Heart right ventricle (tissue), 16 donors: ENCODE data around the gene RELB. TPM values are rescaled to one million over a fixed set of nuclear protein-coding genes. Genes with fewer than 3 reads are reported as not detected.
A peak's percentile ranks its signal among the peaks of the same experiment; 100 is the strongest.

Experiments used
- ATAC-seq, 8 donors: fragments of 200-7000 bp; cut with Tn5 transposase; one replicate each; pipeline ENCODE4 v1.9.1; 2020; ENCODE audit warnings: mild to moderate bottlenecking in 8 of 8, moderate library complexity in 8 of 8, moderate number of reproducible peaks in 1 of 8
- DNase-seq, 2 donors: peaks; one replicate each; pipeline ENCODE4 v3.0.0-alpha.2; 2020
- H3K27ac ChIP-seq, 10 donors: fragments of 200-600 bp; sonication (generic) in 2 of 10; one replicate each; pipeline versions ENCODE4 v1.5.0 to v1.8.0; 2020 to 2022; ENCODE audit warnings: mild to moderate bottlenecking in 3 of 10
- H3K27me3 ChIP-seq, 7 donors: fragments of 200-600 bp; one replicate each; pipeline ENCODE4 v1.8.0; 2021 to 2022; ENCODE audit warnings: mild to moderate bottlenecking in 2 of 7
- H3K36me3 ChIP-seq, 9 donors: fragments of 200-600 bp; sonication (generic) in 1 of 9; one replicate each; pipeline versions ENCODE4 v1.5.0 to v1.8.0; 2020 to 2022; ENCODE audit warnings: mild to moderate bottlenecking in 2 of 9
- H3K4me1 ChIP-seq, 9 donors: fragments of 200-600 bp; sonication (generic) in 1 of 9; one replicate each; pipeline versions ENCODE4 v1.5.0 to v1.8.0; 2020 to 2022; ENCODE audit warnings: mild to moderate bottlenecking in 4 of 9
- H3K4me3 ChIP-seq, 10 donors: fragments of 200-600 bp; sonication (generic) in 2 of 10; one replicate each; pipeline versions ENCODE4 v1.5.0 to v1.8.0; 2020 to 2022; ENCODE audit warnings: mild to moderate bottlenecking in 7 of 10, moderate library complexity in 2 of 10
- H3K9me3 ChIP-seq, 11 donors: fragments of 200-600 bp in 10 of 11; sonication (generic) in 2 of 11; one replicate each; pipeline versions ENCODE4 v1.5.0 to v1.8.0; 2013 to 2022; ENCODE audit warnings: mild to moderate bottlenecking in 2 of 11, control low read depth in 1 of 11, moderate library complexity in 1 of 11
- CTCF ChIP-seq, 9 donors: fragments of 200-600 bp; sonication (generic) in 2 of 9; IDR thresholded peaks; one replicate each; pipeline versions ENCODE4 v1.5.0 to v1.8.0; 2021 to 2022; ENCODE audit warnings: antibody characterized with exemption in 9 of 9, mild to moderate bottlenecking in 5 of 9, moderate library complexity in 1 of 9
- WGBS, 2 donors: extraction: QIAGEN DNeasy Blood & Tissue Kit; methylation state at CpG; one replicate each; pipeline ENCODE4 v1.1.7; 2013; ENCODE audit warnings: inconsistent platforms in 1 of 2; 5-methylcytosine and 5-hydroxymethylcytosine counted together
- intact Hi-C, 10 donors: fragments of 100-400 bp; cut with DNase I; formaldehyde crosslinking; loops; one replicate each; pipeline versions ENCODE4 v1.11.1 to v1.14.2; 2022
- polyA plus RNA-seq, 2 donors: library from polyadenylated mRNA; stranded (reverse); fragments of 200-250 nt; gene quantifications; one replicate each; pipeline ENCODE4 v1.2.3, GENCODE V29; 2013
- total RNA-seq, 10 donors: library from RNA; stranded (reverse); fragmentation: NEBNext Ultra II Directional in 3 of 10; extraction: Animal tissue kit (Norgen Biotek cat#: 25700) in 3 of 10; gene quantifications; one replicate each; pipeline versions ENCODE4 v1.2.1 to v1.2.4, GENCODE V29; 2021 to 2023
- donor health status: Arrhythmogenic right ventricular cardiomyopathy.
- donor health status: ischemic (EF 13 %, LVEDD 7.1; RV severe dilation, severe dysfunction).
- donor health status: healthy with polysubstance abuse.
- donor health status: DM: no; HTN: yes; CAD: no.
- donor health status: DM: no; HTN: no; CAD: no.
- donor health status: ischemic (EF 25% LVEDD 6.9; RV normal size, moderate dysfunction).
- donor health status: ischemic (EF 25% LVEDD 5.7; RV mildly dilated, moderate dysfunction).
- donor health status: healthy.
- donor health status: DM: yes; HTN: yes; CAD: no.
- donor health status: Ischemic cardiomyopathy.
- donor health status: ischemic (EF 35%, LVEDD 5.7; RV mildly dilated, moderate dysfunction).
- donor health status: nonischemic (EF 11% LVEDD 7.7; RV severe dilation, severe dysfunction).
- donor health status: DM: yes; HTN: yes; CAD: no.
- donor health status: PGD.
- donor health status: ischemic (EF 29% LVEDD 5.4; RV normal size, mild dysfunction).
- donor health status: nonischemic (EF 23%, LVEDD 6.1; RV moderate dilation, normal function).

The RELB gene
- total and polyA plus RNA-seq, 12 donors: 1.3 to 19.3 (median 5.5) TPM

GRCh38 chr19:44955505-44956439 is 45.5 kb upstream of the RELB start:
- H3K4me1 ChIP-seq: peaks cover 21 to 80% (median 45%) of the 10 kb centered on the region in 9 donors
- H3K36me3 ChIP-seq: peaks cover 0 to 12% (median 0%) of the 10 kb centered on the region in 9 donors
- peak overlapping the region; percentile 85 to 100 (median 96) for H3K4me3 ChIP-seq
- H3K9me3 ChIP-seq: no peaks in the 10 kb centered on the region
- 2 to 3% methylated on average over 37 to 40 of the region's 40 CpGs for WGBS, 2 donors
- peak overlapping the region; percentile 84 to 97 (median 91) for H3K27ac ChIP-seq
- no peaks in the 10 kb centered on the region for H3K27me3 ChIP-seq
- no peak for DNase-seq
- ATAC-seq: peak in 2 of 8 donors; percentile 0 to 4
- no peak for TF ChIP-seq CTCF (IDR thresholded peaks at IDR 0.05)
- intact Hi-C loops: loop anchor here in 2 of 10 donors (2.0 to 10.0 kb wide), 2 partner anchors 45 to 271 kb away; partner anchors contain the start of gene RELB (in 1 of the 2)

GRCh38 chr19:44957526-44957925 is 43.7 kb upstream of the RELB start:
- intact Hi-C loops: loop anchor here in 1 of 10 donors (10.0 kb wide), 1 partner anchor 273 kb away; no protein-coding TSS in a partner anchor
- Histone ChIP-seq H3K4me3 (no peak overlapping the region), H3K36me3 (peaks cover 0 to 27% (median 3%) of the 10 kb centered on the region in 9 donors), H3K9me3 (no peaks in the 10 kb centered on the region), H3K27me3 (no peaks in the 10 kb centered on the region), H3K4me1 (peaks cover 14 to 77% (median 35%) of the 10 kb centered on the region in 9 donors), H3K27ac (peak overlapping the region in 2 of 10 donors; percentile 4 to 13)
- ATAC-seq (no peak), DNase-seq (no peak)
- 77 to 87% methylated on average over 7 of the region's 7 CpGs for WGBS, 2 donors
- no peak for TF ChIP-seq CTCF (IDR thresholded peaks at IDR 0.05)

- no peak overlapping the region for H3K4me3 ChIP-seq
- no peaks in the 10 kb centered on the region for H3K9me3 ChIP-seq
- peaks cover 0 to 33% (median 8%) of the 10 kb centered on the region in 9 donors for H3K36me3 ChIP-seq
- H3K27me3 ChIP-seq: no peaks in the 10 kb centered on the region
- H3K4me1 ChIP-seq: peaks cover 14 to 75% (median 35%) of the 10 kb centered on the region in 9 donors
- 75 to 83% methylated on average over 9 of the region's 9 CpGs for WGBS, 2 donors
- DNase-seq: no peak
- ATAC-seq: no peak
- no peak overlapping the region for H3K27ac ChIP-seq
- intact Hi-C loops: loop anchor here in 1 of 10 donors (10.0 kb wide), 1 partner anchor 273 kb away; no protein-coding TSS in a partner anchor
- TF ChIP-seq CTCF (IDR thresholded peaks at IDR 0.05): no peak
These were observed 43.2 kb upstream of the RELB start for GRCh38 chr19:44958090-44958489.

- TF ChIP-seq CTCF (IDR thresholded peaks at IDR 0.05): no peak
- intact Hi-C loops: loop anchor here in 1 of 10 donors (10.0 kb wide), 1 partner anchor 275 kb away; no protein-coding TSS in a partner anchor
- H3K4me1 ChIP-seq: peaks cover 14 to 61% (median 26%) of the 10 kb centered on the region in 9 donors
- H3K9me3 ChIP-seq: no peaks in the 10 kb centered on the region
- no peak for ATAC-seq
- 73% methylated on average over 5 of the region's 5 CpGs for WGBS, 2 donors
- no peak overlapping the region for H3K27ac ChIP-seq
- H3K27me3 ChIP-seq: no peaks in the 10 kb centered on the region
- DNase-seq: no peak
- no peak overlapping the region for H3K4me3 ChIP-seq
- H3K36me3 ChIP-seq: peaks cover 0 to 47% (median 12%) of the 10 kb centered on the region in 9 donors
These were observed 41.6 kb upstream of the RELB start for GRCh38 chr19:44959691-44960090.
